ENCODE measurements around the gene S100B.

S100B gene

GRCh38 chr21:46560568-46561444, 44.1 kb downstream of the S100B start:
- DNase-seq (ENCODE audit: low read depth): no peak

DNA sequence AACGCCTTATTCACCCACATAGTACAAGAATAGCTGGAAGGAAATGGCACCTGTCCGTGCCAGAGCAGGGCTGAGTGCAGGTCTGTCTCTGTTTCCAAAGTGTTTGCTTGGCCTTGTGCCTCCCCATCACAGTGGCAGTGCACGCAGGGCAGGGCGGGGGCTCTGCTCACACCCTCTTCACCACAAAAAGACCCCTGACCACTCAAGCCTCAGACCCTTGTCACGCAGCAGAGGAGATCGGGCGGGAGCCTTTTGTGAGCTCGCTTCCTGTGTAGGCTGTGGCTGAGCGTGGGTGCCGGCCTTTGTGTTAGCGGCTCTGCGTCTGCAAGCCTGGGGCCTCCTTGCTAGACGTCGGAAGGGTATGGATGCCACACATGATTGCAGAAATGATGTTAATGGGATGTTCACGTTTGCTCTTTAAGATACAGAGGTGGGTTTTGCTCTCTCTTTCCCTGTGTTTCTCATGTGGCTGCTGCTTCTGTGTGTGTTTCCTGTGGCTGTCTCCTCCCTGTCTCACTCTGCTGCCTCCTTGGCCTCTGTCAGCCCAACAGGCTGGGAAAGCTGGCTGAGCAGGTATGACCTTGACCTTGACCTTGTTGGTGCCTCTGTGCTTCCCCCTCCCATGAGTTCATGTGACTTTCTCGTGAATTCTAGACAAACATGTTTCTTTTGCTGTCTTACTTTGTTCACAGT, 45.4 kb downstream of the S100B start:
- DNase-seq (ENCODE audit: low read depth): peak; percentile 31

GRCh38 chr21:46557919-46558392, 46.9 kb downstream of the S100B start:
- no peak for DNase-seq (ENCODE audit: low read depth)

DNA sequence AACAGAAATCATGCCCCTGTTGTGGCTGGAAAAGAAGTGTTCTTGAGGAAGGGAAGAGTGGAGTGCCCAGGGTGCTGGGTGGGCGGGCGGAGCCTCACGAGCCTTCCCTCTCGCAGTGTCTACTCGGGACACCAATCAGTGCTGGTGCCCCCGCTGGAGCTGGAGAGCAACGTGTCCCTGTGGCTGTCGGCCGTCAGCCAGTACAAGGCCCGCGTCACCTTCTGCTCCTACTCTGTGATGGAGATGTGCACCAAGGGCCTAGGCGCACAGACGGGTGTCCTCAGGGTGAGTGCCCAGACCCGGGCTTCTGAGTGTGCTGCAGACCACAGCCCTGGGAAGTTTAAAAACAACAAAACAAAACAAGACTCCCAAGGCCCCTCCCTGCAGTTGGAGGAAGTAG, 47.4 kb downstream of the S100B start:
- no peak for DNase-seq (ENCODE audit: low read depth)

- DNase-seq (ENCODE audit: low read depth): no peak
Measured at GRCh38 chr21:46556802-46557201, 48.1 kb downstream of the S100B start.

DNA sequence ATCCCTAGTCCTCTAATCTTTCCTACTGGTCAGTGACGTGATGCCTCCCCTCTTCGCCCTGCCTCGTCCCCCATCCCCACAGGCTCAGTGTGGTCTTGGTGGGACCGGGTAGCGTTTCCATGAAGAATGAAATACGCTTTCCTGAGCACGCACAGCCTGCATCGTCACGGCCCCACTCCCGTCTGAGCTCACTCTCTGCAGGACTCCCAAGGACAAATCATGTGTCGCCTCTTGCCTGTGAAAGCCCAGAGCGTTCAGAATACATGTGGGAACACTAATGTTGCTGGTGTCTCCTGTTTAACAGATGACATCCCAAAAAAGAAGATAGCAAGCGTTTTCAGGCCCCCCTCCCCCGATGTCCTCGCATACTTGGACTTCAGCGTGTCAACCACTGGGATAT, 49.2 kb downstream of the S100B start:
- no peak for DNase-seq (ENCODE audit: low read depth)

DNA sequence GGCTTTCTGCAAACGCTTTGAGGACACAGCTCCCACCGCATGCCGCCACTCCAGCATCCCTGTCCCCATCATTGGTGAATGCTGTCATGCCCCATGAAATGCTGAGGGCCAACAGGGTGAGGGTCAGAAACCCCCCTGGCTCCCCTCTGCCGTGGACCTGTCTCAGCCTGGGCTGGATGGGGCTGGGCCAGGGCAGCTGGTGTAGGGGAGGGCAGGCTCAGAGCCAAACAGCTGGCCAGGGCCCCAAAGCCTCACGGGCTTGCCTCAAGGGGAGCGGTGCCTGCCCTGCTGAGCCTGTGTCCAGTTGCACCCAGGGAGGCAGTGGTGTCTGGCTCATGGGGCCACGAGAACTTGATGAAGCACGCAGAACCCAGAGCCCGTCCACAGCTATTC, 49.7 kb downstream of the S100B start:
- no peak for DNase-seq (ENCODE audit: low read depth)

GRCh38 chr21:46554431-46555224, 50.3 kb downstream of the S100B start:
- DNase-seq (ENCODE audit: low read depth): no peak

GRCh38 chr21:46553993-46554392, 50.9 kb downstream of the S100B start:
- DNase-seq (ENCODE audit: low read depth): no peak

DNA sequence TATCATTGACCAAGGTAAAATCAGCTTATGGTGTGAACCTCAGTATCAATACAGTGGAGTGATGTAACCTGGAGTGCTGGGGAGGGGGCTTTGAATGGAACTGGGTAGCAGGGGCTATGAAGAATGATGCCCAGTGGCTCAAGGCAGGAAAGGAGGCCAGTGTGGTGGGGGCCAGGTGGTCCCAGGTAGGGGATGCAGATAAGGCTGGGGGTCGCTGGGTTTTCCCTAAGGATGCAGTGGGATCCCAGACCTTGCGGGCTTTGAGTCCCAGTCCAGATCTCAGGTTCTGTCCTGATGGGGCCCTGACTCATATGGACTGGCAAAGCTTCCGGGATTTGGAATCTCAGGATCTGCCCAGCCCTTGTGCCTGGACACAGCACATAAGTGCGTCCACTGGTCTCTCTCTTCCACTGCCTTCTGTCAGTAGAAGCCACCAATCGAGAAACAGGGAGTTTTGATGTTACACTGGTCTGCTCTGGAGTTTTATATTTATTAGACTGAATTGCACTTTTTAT, 52.0 kb downstream of the S100B start:
- DNase-seq (ENCODE audit: low read depth): no peak

DNA sequence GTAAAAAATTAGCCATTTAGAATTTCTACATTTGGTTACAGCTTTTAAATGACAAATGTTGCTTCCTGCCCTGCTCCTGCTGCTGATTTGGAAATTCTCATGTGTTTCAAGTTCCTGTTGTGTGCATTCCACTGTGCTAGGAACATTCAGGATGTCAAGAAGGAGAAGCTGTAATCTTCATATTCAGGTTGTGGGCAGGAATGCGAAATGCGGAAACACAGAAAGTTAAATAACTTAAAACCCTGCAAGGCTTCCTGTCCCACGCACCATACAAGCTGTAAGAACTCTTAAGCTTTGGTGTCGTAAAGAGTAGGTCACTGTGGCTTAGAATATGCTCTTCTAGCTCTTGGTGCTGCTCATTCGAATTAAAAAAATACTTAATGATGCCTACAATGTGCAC, 52.6 kb downstream of the S100B start:
- no peak for DNase-seq (ENCODE audit: low read depth)

- DNase-seq (ENCODE audit: low read depth): no peak
Measured at GRCh38 chr21:46551636-46552241, 53.1 kb downstream of the S100B start.

DNA sequence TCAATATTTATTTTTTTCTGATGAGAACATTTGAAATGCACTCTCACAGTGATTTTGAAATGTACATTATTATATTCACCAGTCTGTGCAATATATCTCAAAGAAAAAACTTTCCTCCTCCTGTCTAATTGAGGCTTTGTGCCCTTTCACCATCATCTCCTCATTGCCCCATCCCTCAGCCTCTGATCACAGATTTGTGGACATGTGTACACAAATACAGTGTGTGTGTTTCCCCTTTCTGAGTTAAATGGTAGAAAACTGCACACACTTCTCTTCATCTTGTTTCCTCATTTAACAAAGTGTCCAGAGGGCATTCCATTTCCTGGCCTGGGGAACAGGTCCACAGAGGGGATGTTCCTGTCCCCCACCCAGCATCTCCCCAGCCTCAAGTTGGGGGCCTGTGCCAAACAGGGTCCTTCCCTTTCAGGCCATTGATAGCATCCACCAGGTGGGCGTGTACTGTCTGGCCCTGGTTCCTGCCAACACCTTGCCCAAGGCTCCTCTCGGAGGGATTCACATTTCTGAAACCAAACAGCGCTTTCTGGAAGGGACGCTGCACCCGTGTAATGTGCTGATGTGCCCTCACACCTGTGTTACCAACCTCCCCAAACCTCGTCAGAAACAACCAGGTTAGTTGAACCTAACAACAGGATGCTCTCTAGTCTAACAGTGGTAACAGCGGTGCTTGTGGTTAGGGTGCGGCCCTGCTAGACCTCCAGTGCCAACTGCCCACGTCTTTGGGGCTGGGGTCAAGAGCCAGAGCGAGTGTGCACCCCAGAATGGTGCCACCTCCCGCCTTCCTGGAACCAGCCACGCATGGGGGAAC, 54.6 kb downstream of the S100B start:
- DNase-seq (ENCODE audit: low read depth): peak; percentile 13

GRCh38 chr21:46549650-46550049, 55.2 kb downstream of the S100B start:
- DNase-seq (ENCODE audit: low read depth): no peak

Data from stimulated activated CD4-positive, alpha-beta T cell treated with anti-CD3 and anti-CD28 coated beads, Interleukin-2, amount 100 ng/mL, for 4 hours (primary cell).